ENCODE measurements around the gene OVAAL.

The OVAAL gene

DNA sequence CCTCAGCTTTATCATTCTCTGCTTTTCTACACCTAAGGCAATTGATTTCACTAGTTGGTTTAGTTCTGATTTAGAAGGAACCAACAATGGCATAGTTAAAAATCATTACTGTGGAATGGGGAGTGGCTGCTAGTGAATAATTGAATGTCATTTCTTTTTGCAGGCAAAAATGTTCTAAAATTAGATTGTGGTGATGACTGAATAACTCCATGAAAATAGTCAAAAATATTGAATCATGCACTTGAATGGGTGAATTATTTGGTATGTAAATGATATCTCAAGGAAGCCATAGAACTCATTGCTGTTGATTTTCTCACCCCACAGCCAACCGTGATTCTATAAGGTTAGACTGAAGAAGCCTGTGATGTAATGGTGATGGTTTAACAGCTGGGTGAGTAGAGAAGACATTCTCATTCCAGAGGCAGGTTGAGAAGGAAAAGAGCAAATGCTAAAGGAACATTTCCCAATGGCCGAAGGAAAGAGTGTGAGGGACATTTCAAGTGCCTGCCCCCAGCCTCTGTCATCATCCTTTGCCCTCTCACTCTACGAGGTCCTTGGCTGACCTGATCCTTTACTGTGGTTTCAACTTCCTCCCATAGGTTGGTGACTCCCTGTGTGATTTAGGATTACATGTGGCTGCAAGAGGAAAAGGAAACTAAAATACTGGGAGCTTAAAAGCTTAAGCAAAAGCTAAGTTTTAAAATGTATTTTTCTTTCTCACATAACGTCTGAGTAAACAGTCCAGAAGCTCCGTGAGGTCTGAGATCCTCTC, 12.5 kb downstream of the OVAAL start:
- DNase-seq = no peak

DNA sequence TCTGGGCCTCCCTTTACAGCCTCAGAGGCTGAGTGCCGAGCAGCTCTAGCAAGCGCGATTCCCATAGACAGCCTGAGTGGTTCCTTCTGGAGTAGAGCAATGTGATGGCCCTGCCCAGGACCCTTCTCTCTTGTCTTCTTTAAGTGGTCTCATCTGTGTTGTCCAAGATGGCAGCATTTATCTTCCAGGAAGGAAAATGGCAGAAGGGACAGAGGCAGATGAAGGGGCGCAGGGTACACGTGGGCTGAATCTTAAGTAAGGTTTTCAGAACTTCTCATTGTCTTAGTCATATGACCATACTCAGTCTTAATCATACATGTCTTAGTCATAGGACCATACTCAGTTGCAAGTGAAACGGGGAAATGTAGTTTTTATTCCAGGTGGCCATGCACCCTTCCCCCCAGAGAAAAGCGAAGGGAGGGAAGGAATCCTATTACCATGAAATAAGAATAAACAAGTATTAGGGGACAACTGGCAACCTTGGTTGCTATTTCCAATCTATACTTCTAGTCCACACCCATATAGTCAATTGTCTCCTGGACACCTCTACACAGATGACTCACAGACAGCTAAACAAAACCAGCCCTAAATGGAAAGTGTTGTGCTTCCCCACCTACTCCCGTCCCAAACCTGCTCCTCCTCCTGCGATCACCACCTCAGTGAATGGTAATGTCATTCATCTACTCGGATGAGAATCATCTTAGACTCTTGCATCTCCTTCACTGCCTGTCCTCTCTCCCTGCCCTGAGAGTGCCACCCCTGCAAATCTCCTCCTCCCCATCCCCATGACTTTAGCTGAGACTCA, 13.3 kb downstream of the OVAAL start:
- no peak for DNase-seq

DNA sequence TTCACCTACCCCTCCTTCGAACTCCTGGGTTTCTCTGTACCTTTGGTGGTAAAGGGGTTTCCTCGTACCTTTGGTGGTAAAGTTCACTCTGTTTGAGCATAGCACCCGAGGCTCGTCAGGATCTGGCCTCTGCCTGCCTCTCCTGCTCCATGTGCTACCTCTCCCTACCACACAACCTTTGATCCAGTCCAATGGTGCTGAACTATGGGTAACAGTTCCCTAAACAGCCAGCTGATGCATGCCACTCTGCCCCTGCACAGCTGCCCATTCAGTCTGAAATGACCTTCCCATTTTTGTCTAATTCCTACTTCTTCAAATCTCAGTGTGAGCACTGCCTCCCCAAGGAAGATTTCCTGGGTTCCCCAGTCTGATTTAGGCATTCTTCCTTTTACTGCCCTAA, 14.0 kb downstream of the OVAAL start:
- no peak for DNase-seq

DNA sequence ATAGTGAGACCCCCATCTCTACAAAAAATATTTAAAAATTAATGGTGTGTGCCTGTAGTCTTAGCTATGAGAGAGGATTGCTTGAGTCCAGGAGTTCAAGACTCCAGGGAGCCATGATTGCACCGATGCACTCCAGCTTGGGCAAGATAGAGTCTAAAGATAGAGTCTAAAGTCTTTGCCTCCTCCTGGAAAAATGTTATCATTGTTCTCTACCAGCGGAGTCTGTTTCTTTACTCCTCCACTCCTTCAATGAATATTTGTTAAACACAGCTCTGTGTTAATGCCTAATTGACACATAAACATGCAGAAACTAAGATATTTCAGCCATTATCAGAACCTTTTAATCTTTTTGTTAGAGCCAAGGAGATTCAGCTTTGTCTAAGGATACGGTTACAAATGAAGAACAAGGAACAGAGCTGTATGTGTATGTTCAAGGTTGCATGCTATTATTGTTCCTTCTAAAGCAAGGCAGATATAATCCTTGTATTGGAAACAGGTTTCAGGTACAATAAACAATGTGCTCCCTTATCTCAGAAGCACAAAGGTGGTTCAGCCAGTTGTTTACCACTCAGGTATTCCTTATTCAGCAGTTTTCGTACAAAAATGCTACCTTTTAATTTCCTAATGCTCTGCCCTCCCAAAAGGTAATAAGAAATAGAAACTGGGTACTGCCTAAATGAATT, 15.4 kb downstream of the OVAAL start:
- DNase-seq = no peak

DNA sequence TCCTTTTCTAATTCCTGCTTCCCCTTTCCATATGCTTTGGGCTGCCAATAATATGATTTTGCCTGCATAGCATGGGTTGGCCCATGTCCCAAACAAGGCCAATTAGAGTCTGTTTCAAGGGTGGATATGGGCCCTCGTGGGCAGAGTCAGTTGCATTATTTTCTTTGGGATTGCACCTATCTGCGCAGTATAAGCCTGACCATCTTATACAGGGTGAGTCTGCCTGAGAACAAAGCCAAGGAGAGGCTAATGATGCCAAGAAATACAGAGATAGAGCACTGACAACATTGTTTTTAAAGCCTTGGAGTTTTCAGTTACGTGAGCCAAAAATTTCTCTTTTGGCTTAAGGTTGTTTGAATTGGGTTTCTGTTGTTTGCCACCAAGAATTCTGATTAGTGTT, 18.6 kb downstream of the OVAAL start:
- DNase-seq = no peak

DNA sequence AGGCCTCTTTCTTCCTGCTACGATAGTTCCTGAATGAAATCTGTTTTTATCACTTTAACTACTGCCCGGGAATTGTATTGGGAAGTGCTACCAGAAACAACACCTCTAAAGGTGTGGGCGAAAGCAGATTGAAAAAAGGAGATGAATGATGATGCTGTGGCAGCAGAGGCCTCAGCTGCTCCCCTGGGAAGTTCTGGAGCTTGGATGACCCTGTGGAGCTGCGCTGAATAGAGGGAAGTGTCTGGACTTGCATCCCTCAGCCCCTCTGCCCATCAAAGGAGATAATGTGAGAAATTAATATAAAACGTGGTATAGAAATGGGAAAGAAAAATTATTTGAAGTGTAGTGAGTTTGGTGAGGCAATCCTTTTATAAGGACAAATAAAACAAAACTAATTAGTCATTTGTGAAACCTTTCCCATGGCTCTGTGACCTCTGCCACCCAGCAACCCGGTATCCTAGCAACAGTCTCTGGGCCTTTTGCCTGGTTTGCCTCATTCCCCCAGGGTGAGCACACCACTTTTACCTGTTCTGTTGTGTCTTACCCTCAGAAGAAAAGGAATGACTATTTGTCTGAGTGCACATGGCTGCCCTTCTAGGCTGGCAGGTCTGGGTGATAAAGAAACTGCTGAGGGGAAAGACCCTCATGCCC, 21.3 kb downstream of the OVAAL start:
- DNase-seq = no peak

DNA sequence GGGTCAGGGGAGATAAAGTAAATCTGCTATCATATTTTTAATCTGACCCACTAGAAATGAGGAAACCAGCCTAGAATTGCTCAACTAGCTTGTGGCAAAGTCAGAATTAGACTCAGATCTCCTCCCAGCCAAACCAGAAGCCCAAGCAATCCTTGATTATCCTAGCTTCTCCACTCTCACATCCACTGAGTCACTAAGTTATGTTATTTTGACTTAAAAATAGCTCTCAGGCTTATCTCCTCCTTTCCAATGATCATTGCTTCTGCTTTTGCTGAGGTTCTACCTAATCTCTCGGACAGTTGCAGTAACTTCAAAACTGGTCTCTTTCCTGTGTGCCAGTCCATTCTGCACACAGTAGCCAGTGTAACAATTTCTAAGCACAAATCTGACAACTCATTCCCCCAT, 22.9 kb downstream of the OVAAL start:
- no peak for DNase-seq

DNA sequence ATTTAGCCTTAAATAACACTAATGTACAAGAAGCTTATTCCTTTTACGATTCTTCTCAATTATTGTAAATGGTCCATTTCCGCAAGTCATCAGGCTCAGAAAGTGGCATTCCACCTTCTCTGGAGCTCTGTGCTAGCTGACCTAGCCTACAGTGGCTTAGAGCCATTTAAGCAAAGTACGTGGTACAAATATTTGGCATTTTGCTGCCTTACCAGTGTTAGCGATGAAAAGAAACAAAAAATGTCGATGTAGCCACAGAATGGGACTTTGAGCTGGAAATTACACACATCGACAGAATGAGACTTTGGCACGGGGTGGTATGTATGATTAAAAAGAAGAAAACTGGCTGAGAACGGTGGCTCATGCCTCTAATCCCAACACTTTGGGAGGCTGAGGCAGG, 26.1 kb downstream of the OVAAL start:
- no peak for DNase-seq

DNA sequence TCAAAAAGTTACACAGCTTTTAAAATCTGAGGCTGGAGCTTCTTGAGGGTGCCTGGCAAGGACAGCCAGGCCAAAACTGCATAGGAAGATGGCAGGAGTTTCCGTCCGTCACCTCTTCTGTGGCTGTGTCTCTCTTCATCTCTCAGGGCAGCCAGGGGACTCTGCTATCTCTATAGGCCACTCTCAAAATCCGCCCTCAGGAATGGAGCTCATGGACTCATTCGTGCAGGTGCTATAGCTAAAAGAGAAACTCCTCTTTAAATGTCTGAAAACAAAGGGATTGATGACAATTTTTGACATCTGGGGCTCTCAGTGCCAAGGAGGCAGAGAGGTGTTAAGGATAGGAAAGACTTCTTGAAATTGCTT, 27.2 kb downstream of the OVAAL start:
- no peak for DNase-seq

DNA sequence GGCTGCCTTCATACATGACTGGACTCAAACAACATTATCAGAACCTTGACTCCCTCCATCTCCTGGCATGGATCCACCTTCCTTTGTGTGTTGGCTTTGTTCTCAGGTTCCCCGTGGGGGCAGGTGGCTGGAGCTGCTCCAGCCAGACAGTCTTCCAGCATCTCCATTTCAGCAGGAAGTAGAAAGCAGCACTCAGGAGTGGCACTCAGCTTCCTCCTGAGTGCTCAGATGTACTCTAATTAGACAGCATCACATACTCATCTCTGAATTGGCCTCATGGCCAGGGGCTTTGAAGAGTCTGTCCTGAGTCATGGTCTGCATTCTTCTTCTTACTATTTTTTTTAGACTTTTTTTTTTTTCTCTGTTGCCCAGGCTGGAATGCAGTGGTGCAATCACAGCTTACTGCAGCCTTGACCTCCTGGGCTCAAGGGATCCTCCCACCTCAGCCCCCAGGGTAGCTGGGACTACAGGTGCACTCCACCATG, 27.9 kb downstream of the OVAAL start:
- peak; percentile 41 to 52 for DNase-seq

DNA sequence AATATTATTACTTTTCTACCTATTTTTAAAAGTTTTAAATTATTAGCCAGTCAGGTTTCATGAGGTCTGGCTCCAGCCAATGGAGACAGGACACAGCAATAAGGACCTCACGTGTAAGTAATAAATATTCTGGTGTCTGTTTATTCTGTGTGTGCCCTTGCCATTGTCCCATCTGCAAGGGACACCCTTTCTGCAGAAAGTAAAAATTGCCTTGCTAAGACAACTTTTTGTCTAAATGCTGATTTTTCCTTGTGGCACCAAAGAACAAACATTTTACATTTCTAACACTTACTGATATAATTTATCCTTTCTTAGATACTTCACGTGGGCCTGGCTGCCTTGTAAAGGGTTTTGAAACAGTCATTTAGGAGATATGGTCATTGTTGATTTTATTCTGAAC, 29.4 kb downstream of the OVAAL start:
- no peak for DNase-seq

DNA sequence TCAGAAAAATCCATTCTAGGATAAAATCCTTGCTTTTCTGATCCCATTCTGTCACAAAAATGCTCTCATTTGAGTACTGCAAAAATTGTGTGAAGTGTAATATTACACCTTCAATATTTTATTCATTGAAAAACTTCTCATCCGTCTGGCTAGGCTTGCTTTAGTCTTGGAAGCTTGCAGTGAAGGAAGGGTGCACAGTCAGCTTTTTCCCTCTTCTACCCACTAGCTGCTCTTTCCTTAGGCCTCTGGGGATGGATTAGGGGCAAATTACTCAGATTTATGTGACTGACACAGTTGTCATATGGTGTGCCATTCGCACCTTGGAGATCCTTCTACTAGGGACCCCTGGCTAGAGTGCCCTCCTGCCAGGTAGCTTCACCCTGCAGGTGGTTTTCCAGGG, 32.1 kb downstream of the OVAAL start:
- no peak for DNase-seq

DNA sequence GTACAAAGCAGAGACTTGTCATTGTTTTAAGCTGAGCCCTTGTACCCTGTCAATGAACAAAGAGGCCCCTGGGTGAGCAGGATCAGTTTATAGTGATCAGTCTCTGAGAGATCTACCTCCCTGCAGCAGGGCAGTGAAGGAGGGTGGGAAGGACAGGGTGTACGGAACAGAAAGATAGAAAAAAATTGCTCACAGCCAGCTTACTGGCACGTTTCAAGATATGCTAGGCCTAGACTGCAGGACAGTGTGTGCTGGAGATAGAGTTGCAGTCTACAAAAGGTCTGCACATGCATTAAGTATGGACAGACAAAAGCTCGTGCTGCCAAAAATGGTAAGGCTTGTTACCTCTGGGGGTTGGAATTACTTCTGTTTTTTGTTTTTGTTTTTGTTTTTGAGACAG, 34.6 kb downstream of the OVAAL start:
- DNase-seq = no peak

DNA sequence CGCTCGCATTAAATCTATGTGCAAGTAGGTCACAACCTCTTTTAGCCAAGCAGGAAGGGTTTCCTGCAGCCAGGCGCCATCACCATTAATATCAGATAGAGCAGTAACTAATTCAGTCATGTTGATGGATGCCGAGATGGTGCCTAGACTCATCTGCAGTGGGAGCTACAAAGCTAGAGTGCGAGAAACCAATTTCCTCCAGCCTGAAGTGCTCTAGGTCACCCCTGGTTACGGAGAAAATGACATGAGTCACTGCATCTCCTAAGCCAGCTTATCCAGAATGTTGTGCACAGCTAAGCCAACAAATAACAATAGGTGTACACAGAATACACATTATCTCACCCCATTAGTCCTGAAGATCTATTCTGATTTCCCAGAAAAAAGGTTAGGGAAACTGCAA, 36.0 kb downstream of the OVAAL start:
- peak; percentile 15 to 25 for DNase-seq

DNA sequence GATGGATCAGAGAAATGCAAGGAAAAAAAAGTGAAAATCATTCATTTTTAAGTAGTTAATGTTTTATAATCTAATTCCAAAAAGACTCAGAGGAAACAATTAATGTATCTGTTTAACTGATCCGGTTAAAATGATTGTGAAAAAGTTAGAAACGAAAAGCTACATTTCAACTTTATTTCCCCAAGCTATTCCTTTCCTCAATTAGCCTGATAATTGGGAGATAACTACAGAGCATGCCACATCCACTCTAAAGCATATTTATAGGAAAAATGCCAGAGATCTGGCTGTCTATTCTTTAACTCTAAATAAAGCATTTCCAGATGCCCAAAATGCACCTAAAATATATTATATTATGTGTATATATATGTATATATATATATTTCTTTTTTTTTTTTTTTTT, 37.2 kb downstream of the OVAAL start:
- no peak for DNase-seq

DNA sequence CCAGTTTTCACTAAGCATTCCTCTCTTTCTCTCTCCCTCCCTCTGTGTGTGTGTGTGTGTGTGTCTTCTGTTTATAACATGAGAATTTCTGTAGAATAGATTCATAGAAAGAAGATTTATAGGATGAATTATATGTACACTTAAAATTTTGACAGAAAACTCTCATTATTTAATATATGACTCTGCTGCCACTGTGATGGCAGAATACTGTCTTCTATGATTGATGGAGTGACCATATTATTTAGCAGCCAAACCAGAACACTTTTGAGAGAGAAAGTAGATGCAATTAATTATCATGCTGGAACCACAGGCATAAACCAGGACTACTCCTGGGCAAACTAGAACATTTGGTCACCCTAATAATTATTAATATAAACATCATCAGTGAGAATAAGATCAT, 38.8 kb downstream of the OVAAL start:
- DNase-seq = no peak

DNA sequence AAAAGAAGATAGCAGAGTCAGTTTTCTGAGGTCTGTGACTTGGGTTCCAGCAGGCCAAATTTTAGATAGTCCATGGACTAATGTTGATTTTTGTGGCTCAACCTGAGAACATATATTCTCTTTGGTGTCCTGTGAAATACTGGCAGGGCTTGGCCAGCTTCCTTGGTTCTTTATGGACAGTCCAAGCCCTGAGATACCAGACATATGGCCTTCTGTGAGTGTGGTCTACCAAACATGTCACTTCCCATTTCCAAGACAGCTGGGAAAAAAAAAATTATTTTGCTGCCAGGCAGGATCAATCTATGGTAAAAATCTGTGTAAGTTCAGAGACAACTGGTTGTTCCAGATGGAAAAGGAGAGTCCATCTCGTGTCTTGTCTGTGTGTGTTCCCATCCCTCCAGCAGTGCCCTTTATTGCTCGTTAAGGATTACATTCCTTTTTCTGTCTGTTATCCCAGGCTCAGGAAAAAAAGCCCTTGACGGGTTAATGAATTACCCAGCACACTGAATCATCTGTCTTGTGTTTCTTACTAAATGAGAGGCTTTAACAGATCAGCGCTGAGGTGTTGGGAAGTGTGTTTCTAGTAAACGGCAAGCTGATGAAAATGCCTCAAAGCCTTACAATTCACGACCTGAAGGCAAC, 39.7 kb downstream of the OVAAL start:
- DNase-seq = no peak

DNA sequence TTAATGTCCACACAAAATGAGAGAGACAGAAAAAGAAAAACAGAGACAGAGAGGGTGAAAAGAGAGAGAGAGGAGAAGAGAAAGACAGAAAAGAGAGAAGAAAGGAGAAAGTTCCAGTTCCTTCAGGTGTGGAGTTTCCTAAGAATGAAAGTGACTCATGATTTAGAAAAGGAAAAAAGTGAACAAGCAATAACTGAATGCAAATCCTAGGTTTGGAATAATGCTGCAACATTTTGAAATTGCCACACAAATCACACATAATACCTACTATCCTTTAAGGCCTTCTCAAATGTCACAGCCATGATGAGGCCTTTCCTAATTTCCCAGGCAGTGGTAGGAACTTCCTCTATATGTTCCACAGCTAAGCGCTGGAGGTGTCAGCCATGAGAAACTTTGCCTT, 41.6 kb downstream of the OVAAL start:
- no peak for DNase-seq

DNA sequence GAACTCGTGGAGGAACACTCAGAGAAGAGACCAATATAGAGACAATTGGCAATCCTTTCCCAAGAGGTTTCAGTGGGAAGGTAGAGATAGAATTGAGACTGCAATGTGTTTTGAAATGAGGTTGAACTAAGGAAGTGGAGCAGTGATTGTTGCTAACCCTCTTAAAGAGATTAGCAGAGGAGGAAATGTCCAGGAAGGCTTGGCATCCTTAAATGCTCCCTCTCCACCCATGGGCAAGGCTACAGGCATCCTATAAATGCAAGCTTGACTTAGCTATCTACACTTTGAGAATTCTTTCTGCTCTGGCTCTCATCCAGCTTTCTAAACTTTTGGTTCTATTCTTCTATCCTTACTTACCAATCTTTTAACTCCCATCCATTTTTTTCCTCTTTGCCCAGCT, 42.7 kb downstream of the OVAAL start:
- no peak for DNase-seq

DNA sequence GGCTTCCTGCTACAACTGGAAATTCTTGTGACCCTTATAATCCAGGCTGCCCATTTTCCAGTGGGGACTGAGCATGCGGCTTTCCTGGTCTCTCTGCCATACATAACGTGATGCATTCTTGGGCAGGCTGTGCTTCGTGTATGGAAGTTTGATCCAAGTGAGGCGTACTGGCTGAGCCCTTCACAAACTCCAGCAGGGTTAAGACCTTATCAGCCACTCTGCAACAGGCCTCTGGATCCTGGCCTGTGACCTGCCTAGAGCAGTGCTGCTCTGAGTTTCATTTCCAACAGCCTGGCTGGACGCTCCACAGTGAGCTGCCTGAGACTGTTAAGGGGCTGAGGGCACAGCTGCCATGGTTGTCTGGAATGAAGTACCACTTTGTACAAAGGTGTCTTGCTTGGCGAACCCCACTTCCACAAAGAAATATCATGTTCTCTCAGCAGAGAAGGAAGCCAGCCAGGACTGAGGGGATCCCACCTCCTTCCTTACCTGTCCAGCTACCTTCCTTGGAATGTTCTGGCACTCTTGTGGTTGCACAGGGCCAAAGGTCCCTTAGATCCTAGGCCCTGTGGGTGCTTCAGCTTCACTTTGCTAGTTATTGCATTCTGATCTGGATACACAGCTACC, 44.6 kb downstream of the OVAAL start:
- DNase-seq = no peak

DNA sequence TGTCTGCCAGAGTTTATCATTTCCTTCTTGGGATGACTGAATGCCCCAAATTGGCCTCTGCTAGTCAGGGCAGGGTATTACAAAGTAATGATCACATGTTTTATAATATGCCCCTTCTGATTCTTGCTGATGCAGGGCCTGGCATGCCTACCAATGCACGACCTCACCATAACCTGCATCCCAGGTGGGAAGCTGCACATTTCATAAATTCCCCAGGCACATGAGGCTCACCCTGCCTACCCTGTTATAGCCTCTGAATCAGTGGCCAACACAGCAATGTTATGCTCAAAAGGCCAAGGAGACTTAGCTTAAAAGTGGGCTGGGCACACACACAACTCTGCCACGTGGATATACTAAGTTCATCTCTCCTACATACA, 45.1 kb downstream of the OVAAL start:
- DNase-seq = no peak

DNA sequence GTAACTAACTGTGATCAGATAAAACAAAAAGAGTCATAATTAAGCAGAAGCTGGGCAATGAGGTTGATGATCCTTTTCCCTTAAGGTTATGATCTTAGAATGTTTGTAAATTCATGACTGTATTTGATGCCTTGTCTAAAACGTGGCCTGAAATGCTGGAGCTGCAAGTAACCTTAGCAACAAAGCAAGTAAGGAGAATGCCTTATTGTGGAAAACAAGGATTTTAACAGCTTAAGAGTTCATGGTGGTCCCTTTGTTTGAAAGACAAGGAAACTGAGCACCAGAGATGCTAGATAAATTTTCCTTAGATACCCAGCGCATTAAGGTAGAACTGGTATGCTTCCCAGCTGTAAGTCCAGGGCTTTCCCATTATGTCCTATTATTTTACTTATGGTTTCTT, 47.4 kb downstream of the OVAAL start:
- no peak for DNase-seq
